ENCODE data around the gene MTHFSD. TPM values are rescaled to one million over a fixed set of nuclear protein-coding genes. Genes with fewer than 3 reads are reported as not detected.

Gene MTHFSD
- total and polyA plus RNA-seq, 3 donors from 2014 or later: 42.2 to 55.6 (median 45.0) TPM

DNA sequence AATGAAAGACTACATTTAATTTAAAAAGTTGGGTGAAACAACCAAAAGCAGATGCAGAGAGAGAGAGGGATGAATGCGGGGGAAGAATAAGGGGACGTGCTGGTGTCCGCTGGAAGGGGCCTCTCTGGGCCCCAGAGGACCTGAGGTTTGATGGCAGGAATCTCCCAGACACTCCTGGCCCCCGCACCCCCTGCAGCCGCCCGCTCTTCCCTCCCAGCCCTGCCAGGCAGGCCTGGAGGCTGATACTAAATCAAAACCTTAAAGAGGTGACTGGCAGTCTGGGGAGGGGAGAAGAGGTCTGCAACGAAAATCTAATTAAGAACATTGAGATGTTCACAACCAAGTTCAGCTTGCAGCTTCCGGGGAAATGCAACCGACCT lies 25.7 kb upstream of the MTHFSD start:
- intact Hi-C loops (cut with DNase I; ENCODE audit: low total_unique reads): no loop called here
- Histone ChIP-seq H3K27me3 (no peaks in the 10 kb centered on the region), H3K27ac (no peak overlapping the region), H3K9me3 (no peaks in the 10 kb centered on the region), H3K4me3 (no peak overlapping the region), H3K36me3 (ENCODE audit: low read depth, missing control alignments) (no peaks in the 10 kb centered on the region), H3K4me1 (peaks cover 5% of the 10 kb centered on the region)
- DNase-seq: no peak
- no peak for TF ChIP-seq POLR2A (IDR thresholded peaks at IDR 0.05)
- TF ChIP-seq, protein P1, sequence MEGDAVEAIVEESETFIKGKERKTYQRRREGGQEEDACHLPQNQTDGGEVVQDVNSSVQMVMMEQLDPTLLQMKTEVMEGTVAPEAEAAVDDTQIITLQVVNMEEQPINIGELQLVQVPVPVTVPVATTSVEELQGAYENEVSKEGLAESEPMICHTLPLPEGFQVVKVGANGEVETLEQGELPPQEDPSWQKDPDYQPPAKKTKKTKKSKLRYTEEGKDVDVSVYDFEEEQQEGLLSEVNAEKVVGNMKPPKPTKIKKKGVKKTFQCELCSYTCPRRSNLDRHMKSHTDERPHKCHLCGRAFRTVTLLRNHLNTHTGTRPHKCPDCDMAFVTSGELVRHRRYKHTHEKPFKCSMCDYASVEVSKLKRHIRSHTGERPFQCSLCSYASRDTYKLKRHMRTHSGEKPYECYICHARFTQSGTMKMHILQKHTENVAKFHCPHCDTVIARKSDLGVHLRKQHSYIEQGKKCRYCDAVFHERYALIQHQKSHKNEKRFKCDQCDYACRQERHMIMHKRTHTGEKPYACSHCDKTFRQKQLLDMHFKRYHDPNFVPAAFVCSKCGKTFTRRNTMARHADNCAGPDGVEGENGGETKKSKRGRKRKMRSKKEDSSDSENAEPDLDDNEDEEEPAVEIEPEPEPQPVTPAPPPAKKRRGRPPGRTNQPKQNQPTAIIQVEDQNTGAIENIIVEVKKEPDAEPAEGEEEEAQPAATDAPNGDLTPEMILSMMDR (IDR thresholded peaks at IDR 0.05): no peak
- 51 to 66% methylated on average over 9 of the region's 9 CpGs for WGBS, 2 donors

DNA sequence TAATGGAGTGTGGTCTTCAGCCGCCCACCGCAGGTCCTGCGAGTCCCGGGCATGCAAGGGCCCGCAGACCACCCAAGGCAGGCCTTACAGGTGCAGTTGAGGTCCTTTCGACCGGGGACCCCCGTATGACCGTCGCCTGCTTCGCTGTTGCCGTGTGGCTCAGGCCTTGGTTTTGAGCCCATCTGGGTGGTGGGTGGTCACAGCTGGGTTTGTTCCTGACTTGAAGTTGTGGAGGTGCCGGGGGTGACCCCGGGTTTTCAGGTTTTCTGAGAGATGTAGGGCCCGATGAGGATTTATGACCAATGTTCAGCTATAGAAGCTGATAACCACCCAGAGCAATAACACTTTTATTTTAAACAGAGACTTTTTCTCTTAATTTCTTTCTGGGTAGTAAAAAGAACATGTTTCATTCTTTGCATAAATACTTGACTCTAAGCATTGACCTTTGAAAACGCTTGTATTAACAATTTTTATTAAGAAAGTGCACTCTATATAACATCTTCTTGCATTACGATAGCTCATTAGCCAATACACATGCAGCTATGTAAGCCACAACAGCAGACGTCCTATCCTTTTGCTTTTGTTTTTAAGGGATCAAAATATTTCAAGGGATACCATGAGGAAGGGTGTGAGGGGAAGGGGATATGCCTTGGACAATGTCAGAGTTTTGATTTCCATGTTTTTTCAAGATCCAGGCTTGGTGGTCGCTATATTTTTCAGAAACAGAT lies 25.2 kb upstream of the MTHFSD start:
- DNase-seq: no peak
- Histone ChIP-seq H3K27me3 (no peaks in the 10 kb centered on the region), H3K4me1 (peaks cover 7% of the 10 kb centered on the region), H3K9me3 (no peaks in the 10 kb centered on the region), H3K27ac (peak overlapping the region in 1 of 2 donors; percentile 61), H3K36me3 (ENCODE audit: low read depth, missing control alignments) (no peaks in the 10 kb centered on the region), H3K4me3 (peak overlapping the region in 1 of 2 donors; percentile 49)
- TF ChIP-seq POLR2A (IDR thresholded peaks at IDR 0.05): no peak
- TF ChIP-seq, protein P1 (IDR thresholded peaks at IDR 0.05): no peak
- intact Hi-C loops (cut with DNase I; ENCODE audit: low total_unique reads): no loop called here
- 46 to 54% methylated on average over 12 to 19 of the region's 19 CpGs for WGBS, 2 donors

DNA sequence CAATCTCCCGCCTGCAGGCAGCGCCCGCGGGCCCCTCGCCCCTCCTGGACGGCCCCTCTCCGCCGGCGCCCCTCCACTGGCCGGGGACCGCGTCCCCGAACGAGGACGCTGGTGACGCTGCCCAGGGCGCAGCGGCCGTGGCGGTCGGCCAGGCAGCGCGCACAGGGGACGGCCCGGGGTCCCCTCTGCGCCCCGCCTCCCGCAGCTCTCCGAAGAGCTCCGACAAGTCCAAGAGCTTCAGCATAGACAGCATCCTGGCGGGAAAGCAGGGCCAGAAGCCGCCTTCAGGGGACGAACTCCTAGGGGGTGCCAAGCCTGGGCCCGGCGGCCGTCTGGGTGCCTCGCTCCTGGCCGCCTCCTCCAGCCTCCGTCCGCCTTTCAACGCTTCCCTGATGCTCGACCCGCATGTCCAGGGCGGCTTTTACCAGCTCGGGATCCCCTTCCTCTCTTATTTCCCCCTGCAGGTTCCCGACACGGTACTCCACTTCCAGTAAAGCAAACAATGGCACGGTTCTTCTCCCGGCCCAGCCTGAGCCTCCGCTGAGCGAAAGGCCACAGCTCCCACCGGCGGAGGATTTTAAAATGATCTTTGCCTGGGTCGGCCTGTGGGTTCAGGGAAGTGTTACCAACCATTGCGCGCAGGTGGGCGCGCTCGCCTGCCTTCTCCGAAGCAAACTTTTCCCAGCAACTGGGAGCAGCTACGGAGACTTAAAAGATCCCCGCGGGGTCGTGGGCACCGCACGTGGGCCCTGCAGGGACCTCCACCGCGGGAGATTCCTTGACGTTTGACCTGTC lies 24.4 kb upstream of the MTHFSD start:
- peak overlapping the region; percentile 18 to 49 for H3K4me3 ChIP-seq
- peak overlapping the region; percentile 61 to 73 for H3K27ac ChIP-seq
- no peaks in the 10 kb centered on the region for H3K36me3 ChIP-seq (ENCODE audit: low read depth, missing control alignments)
- DNase-seq: no peak
- WGBS, 2 donors: 28 to 58% methylated on average over 14 to 69 of the region's 69 CpGs
- no peak for TF ChIP-seq POLR2A (IDR thresholded peaks at IDR 0.05)
- TF ChIP-seq, protein P1 (IDR thresholded peaks at IDR 0.05): no peak
- H3K27me3 ChIP-seq: no peaks in the 10 kb centered on the region
- H3K4me1 ChIP-seq: peaks cover 8% of the 10 kb centered on the region
- H3K9me3 ChIP-seq: no peaks in the 10 kb centered on the region
- intact Hi-C loops (cut with DNase I; ENCODE audit: low total_unique reads): no loop called here

DNA sequence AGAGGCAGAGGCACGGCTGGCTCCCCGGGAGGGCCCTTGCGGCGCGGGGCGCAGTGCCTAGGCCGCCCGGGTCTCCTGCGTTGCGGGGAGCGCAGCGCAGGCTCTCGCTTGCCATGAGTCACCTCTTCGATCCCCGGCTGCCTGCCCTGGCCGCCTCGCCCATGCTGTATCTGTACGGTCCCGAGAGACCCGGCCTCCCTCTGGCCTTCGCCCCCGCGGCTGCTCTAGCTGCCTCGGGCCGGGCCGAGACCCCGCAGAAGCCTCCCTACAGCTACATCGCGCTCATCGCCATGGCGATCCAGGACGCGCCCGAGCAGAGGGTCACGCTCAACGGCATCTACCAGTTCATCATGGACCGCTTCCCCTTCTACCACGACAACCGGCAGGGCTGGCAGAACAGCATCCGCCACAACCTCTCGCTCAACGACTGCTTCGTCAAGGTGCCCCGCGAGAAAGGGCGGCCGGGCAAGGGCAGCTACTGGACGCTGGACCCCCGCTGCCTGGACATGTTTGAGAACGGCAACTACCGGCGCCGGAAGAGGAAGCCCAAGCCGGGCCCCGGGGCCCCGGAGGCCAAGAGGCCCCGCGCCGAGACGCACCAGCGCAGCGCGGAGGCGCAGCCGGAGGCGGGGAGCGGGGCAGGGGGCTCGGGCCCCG lies 23.7 kb upstream of the MTHFSD start:
- WGBS, 2 donors: 4 to 22% methylated on average over 6 to 56 of the region's 69 CpGs
- DNase-seq: no peak
- peak overlapping the region; percentile 18 to 49 for H3K4me3 ChIP-seq
- H3K9me3 ChIP-seq: no peaks in the 10 kb centered on the region
- H3K27ac ChIP-seq: peak overlapping the region; percentile 61 to 73
- H3K27me3 ChIP-seq: no peaks in the 10 kb centered on the region
- peaks cover 8% of the 10 kb centered on the region for H3K4me1 ChIP-seq
- intact Hi-C loops (cut with DNase I; ENCODE audit: low total_unique reads): no loop called here
- H3K36me3 ChIP-seq (ENCODE audit: low read depth, missing control alignments): no peaks in the 10 kb centered on the region
- no peak for TF ChIP-seq POLR2A (IDR thresholded peaks at IDR 0.05)
- TF ChIP-seq, protein P1 (IDR thresholded peaks at IDR 0.05): no peak
